Amniotic stem cell (primary cell): Measurements from ENCODE around the gene GLIPR2.

ENCODE experiments used
- DNase-seq: peaks from one replicate; lab custom pipeline; 2025; lab: John Stamatoyannopoulos, UW

GLIPR2 gene

GRCh38 chr9:36194326-36195000 lies 57.9 kb downstream of the GLIPR2 start:
- DNase-seq, result no peak

- no peak for DNase-seq
Measured at GRCh38 chr9:36204906-36205547, 68.5 kb downstream of the GLIPR2 start.

- no peak for DNase-seq
Measured at GRCh38 chr9:36207016-36207415, 70.5 kb downstream of the GLIPR2 start.

GRCh38 chr9:36207546-36208012 lies 71.0 kb downstream of the GLIPR2 start:
- DNase-seq, result no peak

GRCh38 chr9:36208521-36209253 lies 72.2 kb downstream of the GLIPR2 start:
- DNase-seq, result no peak

- no peak for DNase-seq
Measured at GRCh38 chr9:36210722-36211121, 74.2 kb downstream of the GLIPR2 start.

- DNase-seq, result no peak
Measured at GRCh38 chr9:36211510-36211909, 75.0 kb downstream of the GLIPR2 start.

GRCh38 chr9:36213387-36213786 lies 76.9 kb downstream of the GLIPR2 start:
- no peak for DNase-seq
